NCI-H2196 (cell line): ENCODE results near the gene F11R.
A peak's percentile ranks its signal among the peaks of the same experiment; 100 is the strongest.
"Not testable (repeated sequence)": the region's sequence is repeated elsewhere in the genome, so short reads cannot be mapped to it uniquely, and the experiment has no call there.

Source experiments
- DNase-seq: peaks from one replicate; lab custom pipeline; 2025; ENCODE audit not compliant: unreplicated experiment; lab: John Stamatoyannopoulos, UW

Gene F11R

GRCh38 chr1:161016683-161017082 is 4.3 kb downstream of the F11R start:
- not testable (repeated sequence) for DNase-seq

- DNase-seq: peak; percentile 77
These were observed 7.3 kb downstream of the F11R start for GRCh38 chr1:161013488-161014230.

- no peak for DNase-seq
These were observed 7.8 kb downstream of the F11R start for GRCh38 chr1:161013131-161013487.

GRCh38 chr1:161012420-161012819 is 8.5 kb downstream of the F11R start:
- DNase-seq: no peak

- no peak for DNase-seq
These were observed 11.2 kb downstream of the F11R start for GRCh38 chr1:161009602-161010211.

- DNase-seq: no peak
These were observed 12.0 kb downstream of the F11R start for GRCh38 chr1:161008869-161009510.

- no peak for DNase-seq
These were observed 13.6 kb downstream of the F11R start for GRCh38 chr1:161007369-161007768.

- no peak for DNase-seq
These were observed 14.4 kb downstream of the F11R start for GRCh38 chr1:161006563-161006962.

- DNase-seq: peak; percentile 59
These were observed 19.4 kb downstream of the F11R start for GRCh38 chr1:161001525-161001924.

- DNase-seq: no peak
These were observed 20.0 kb downstream of the F11R start for GRCh38 chr1:161000736-161001480.

- no peak for DNase-seq
These were observed 21.6 kb downstream of the F11R start for GRCh38 chr1:160999376-160999775.

- DNase-seq: peak; percentile 36
These were observed 23.5 kb downstream of the F11R start for GRCh38 chr1:160997323-160998038.

GRCh38 chr1:160996178-160996577 is 24.8 kb downstream of the F11R start:
- no peak for DNase-seq

- peak; percentile 24 for DNase-seq
These were observed 27.3 kb downstream of the F11R start for GRCh38 chr1:160993544-160994193.

GRCh38 chr1:160992036-160992435 is 28.9 kb downstream of the F11R start:
- DNase-seq: peak; percentile 52

- DNase-seq: no peak
These were observed 33.4 kb downstream of the F11R start for GRCh38 chr1:160987359-160988050.

- no peak for DNase-seq
These were observed 35.2 kb downstream of the F11R start for GRCh38 chr1:160985723-160986122.

- DNase-seq: no peak
These were observed 39.2 kb downstream of the F11R start for GRCh38 chr1:160981584-160982411.

- DNase-seq: no peak
These were observed 41.7 kb downstream of the F11R start for GRCh38 chr1:160979286-160979685.
